ENCODE data around the gene STARD3. TPM values are rescaled to one million over a fixed set of nuclear protein-coding genes. Genes with fewer than 3 reads are reported as not detected.

The STARD3 gene
- polyA plus RNA-seq, 1 donor from 2014 or later: 105 TPM

- no peaks in the 10 kb centered on the region for H3K27me3 ChIP-seq (ENCODE audit: insufficient read depth, low read depth, low read length)
- no peak for TF ChIP-seq SMC3 (conservative IDR thresholded peaks at IDR 0.05; ENCODE audit: poor library complexity)
- TF ChIP-seq TAF1 (IDR thresholded peaks at IDR 0.05; ENCODE audit: low read depth): no peak
- TF ChIP-seq CTCF (IDR thresholded peaks at IDR 0.05; ENCODE audit: poor library complexity, severe bottlenecking): no peak
- no peak for TF ChIP-seq MXI1 (conservative IDR thresholded peaks at IDR 0.05; ENCODE audit: poor library complexity, severe bottlenecking)
- H3K79me2 ChIP-seq (replicated peaks; ENCODE audit: insufficient read depth, low read length): no peaks in the 10 kb centered on the region
- H3K36me3 ChIP-seq (ENCODE audit: insufficient read depth, low read length): no peaks in the 10 kb centered on the region
- H3K27ac ChIP-seq (ENCODE audit: low read length): no peak overlapping the region
- H3F3A ChIP-seq (ENCODE audit: insufficient read depth, low read length, poor library complexity, severe bottlenecking): no peaks in the 10 kb centered on the region
- no peaks in the 10 kb centered on the region for H3K9me2 ChIP-seq (ENCODE audit: insufficient read depth, low read length)
- no peak overlapping the region for H3K4me2 ChIP-seq (ENCODE audit: low read length)
- no peak overlapping the region for H2AFZ ChIP-seq (ENCODE audit: low read depth, low read length)
- no peaks in the 10 kb centered on the region for H3K9me3 ChIP-seq (ENCODE audit: low read length)
- no peaks in the 10 kb centered on the region for H4K20me1 ChIP-seq (ENCODE audit: insufficient read depth)
- H3K9ac ChIP-seq (ENCODE audit: low read length): no peak overlapping the region
- H3K4me3 ChIP-seq (ENCODE audit: low read length): no peak overlapping the region
Measured at GRCh38 chr17:39675390-39676082, 38.6 kb downstream of the STARD3 start.

GRCh38 chr17:39676198-39676819 is 39.4 kb downstream of the STARD3 start:
- H3K36me3 ChIP-seq (ENCODE audit: insufficient read depth, low read length): no peaks in the 10 kb centered on the region

More at GRCh38 chr17:39676198-39676819, 39.4 kb downstream of the STARD3 start:
- no peak overlapping the region for H3K9ac ChIP-seq (ENCODE audit: low read length)
- H3K9me3 ChIP-seq (ENCODE audit: low read length): no peaks in the 10 kb centered on the region
- no peak overlapping the region for H2AFZ ChIP-seq (ENCODE audit: low read depth, low read length)
- no peaks in the 10 kb centered on the region for H3K79me2 ChIP-seq (replicated peaks; ENCODE audit: insufficient read depth, low read length)
- H3K27me3 ChIP-seq (ENCODE audit: insufficient read depth, low read depth, low read length): no peaks in the 10 kb centered on the region
- H3K4me3 ChIP-seq (ENCODE audit: low read length): no peak overlapping the region
- H4K20me1 ChIP-seq (ENCODE audit: insufficient read depth): no peaks in the 10 kb centered on the region
- H3K9me2 ChIP-seq (ENCODE audit: insufficient read depth, low read length): no peaks in the 10 kb centered on the region
- no peaks in the 10 kb centered on the region for H3F3A ChIP-seq (ENCODE audit: insufficient read depth, low read length, poor library complexity, severe bottlenecking)
- H3K27ac ChIP-seq (ENCODE audit: low read length): no peak overlapping the region
- no peak overlapping the region for H3K4me2 ChIP-seq (ENCODE audit: low read length)
- TF ChIP-seq EP300 (conservative IDR thresholded peaks at IDR 0.05; ENCODE audit: poor library complexity, severe bottlenecking): no peak
- TF ChIP-seq TAF1 (IDR thresholded peaks at IDR 0.05; ENCODE audit: low read depth): no peak
- TF ChIP-seq MXI1 (conservative IDR thresholded peaks at IDR 0.05; ENCODE audit: poor library complexity, severe bottlenecking): no peak
- TF ChIP-seq POLR2AphosphoS5 (IDR thresholded peaks at IDR 0.05): no peak
- TF ChIP-seq REST (IDR thresholded peaks at IDR 0.05; ENCODE audit: borderline replicate concordance): no peak
- TF ChIP-seq CTCF (IDR thresholded peaks at IDR 0.05; ENCODE audit: poor library complexity, severe bottlenecking): no peak
- no peak for TF ChIP-seq SMC3 (conservative IDR thresholded peaks at IDR 0.05; ENCODE audit: poor library complexity)
- no peak for TF ChIP-seq EZH2 (IDR thresholded peaks at IDR 0.05; ENCODE audit: borderline replicate concordance, insufficient read depth, low read length, poor library complexity, severe bottlenecking)
- TF ChIP-seq RAD21 (conservative IDR thresholded peaks at IDR 0.05): no peak

Measured in neural cell (in vitro differentiated cells).